Epithelial cell of proximal tubule (primary cell): Measurements from ENCODE around the gene AGFG2. TPM values are rescaled to one million over a fixed set of nuclear protein-coding genes. Genes with fewer than 3 reads are reported as not detected.
A peak's percentile ranks its signal among the peaks of the same experiment; 100 is the strongest.

Source experiments
- DNase-seq: peaks from one replicate; pipeline ENCODE4 v3.0.0-alpha.2; 2011; ENCODE audit warnings: low read depth
- H3K4me3 ChIP-seq: 2 replicates; pipeline ENCODE4 v1.5.1; 2011; ENCODE audit warnings: low read depth, mild to moderate bottlenecking, low read length
- CTCF ChIP-seq: conservative IDR thresholded peaks from 2 replicates; pipeline ENCODE4 v1.5.1; 2012; ENCODE audit warnings: low read depth, mild to moderate bottlenecking, low read length
- total RNA-seq: library from RNA; depleted of rRNA; stranded (reverse); fragments of >200 nt; gene quantifications from 2 replicates; pipeline ENCODE4 v1.2.3, GENCODE V29; 2015

Gene AGFG2
- total RNA-seq, 1 donor from 2014 or later, result 10.9 TPM

GRCh38 chr7:100602889-100603725 lies 64.1 kb downstream of the AGFG2 start:
- H3K4me3 ChIP-seq, result no peak overlapping the region
- no peak for TF ChIP-seq CTCF
- no peak for DNase-seq

DNA sequence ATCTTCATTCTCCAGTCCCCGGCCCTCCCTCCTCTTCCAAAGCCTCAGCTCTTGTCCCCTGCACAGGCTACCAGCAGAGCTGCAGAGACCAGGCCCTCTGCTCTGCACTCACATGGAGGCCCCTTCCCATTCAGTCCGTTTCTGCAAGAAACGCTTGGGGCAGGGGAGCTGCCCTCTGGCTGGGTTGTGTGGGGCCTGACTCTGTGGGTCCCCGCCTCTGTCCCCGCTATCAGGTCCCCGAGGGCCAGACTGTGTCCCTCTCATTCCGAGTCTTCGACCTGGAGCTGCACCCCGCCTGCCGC lies 64.7 kb downstream of the AGFG2 start:
- TF ChIP-seq CTCF, result no peak
- H3K4me3 ChIP-seq, result peak overlapping the region; percentile 84
- no peak for DNase-seq

GRCh38 chr7:100604028-100604975 lies 65.3 kb downstream of the AGFG2 start:
- no peak for DNase-seq
- H3K4me3 ChIP-seq, result peak overlapping the region; percentile 84
- peak; percentile 45 for TF ChIP-seq CTCF

- H3K4me3 ChIP-seq, result peak overlapping the region; percentile 84
- TF ChIP-seq CTCF, result no peak
- no peak for DNase-seq
These were observed 66.2 kb downstream of the AGFG2 start for GRCh38 chr7:100604976-100605911.

GRCh38 chr7:100606313-100606712 lies 67.3 kb downstream of the AGFG2 start:
- TF ChIP-seq CTCF, result no peak
- no peak for DNase-seq
- H3K4me3 ChIP-seq, result no peak overlapping the region

DNA sequence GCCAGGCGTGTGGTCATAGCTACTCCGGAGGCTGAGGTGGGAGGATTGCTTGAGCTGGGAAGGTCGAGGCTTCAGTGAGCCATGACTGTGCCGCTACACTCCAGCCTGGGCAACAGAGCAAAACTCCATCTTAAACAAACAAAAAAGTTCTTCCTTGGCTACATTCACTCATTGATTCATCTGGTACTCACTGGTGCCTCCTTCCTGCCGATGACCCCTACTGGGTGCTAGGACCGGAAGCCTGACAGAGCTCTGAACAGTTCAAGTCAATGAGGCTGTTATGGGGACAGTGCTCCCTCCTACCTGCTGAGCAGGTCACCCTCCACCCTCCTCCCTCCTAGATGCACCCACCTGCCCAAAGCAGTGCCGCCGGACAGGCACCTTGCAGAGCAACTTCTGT lies 68.1 kb downstream of the AGFG2 start:
- H3K4me3 ChIP-seq, result no peak overlapping the region
- TF ChIP-seq CTCF, result no peak
- no peak for DNase-seq
